Globus pallidus (tissue), 1 donor: ENCODE data around the gene CPNE1.

Source experiments
- DNase-seq: peaks from one replicate; pipeline ENCODE4 v3.0.0-alpha.2; 2015; ENCODE audit warnings: low spot score

CPNE1 gene

GRCh38 chr20:35653893-35654292, 10.8 kb downstream of the CPNE1 start:
- no peak for DNase-seq

DNA sequence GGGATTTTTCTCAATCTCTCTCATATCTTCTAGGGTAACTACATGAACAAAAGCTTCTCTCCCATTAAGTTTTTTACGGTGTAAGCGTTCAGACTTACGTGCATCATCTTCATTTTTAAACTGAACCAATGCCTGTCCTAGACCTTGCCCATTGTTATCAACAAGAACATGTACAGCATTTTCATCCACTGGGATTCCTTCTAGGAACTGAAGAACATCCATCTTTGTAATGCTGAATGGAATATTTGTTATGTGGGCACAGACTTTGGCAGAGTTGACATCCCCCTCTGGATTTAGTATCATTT, 11.3 kb downstream of the CPNE1 start:
- no peak for DNase-seq

GRCh38 chr20:35652641-35653429, 11.9 kb downstream of the CPNE1 start:
- DNase-seq = no peak

DNA sequence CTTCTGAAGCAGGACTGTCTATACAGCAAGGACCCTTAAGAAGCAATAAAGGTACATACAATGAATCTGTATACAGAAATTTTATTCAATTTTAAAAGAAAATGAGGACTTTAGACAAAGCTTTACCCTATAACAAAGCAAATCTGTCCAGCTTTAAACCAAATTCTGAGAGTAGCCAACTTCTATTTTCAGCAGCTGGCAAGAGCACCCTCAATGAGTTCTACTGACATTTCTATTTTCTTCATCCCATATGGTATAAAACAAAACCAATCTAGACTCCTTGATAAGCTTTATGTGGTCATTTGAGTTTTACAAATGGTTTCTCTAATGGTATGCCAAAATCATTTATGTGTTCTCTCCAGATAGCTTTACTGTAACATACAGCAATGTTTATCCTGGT, 12.7 kb downstream of the CPNE1 start:
- no peak for DNase-seq

GRCh38 chr20:35650632-35651031, 14.1 kb downstream of the CPNE1 start:
- no peak for DNase-seq

- DNase-seq = peak; percentile 16
Measured at GRCh38 chr20:35648836-35649235, 15.9 kb downstream of the CPNE1 start.

GRCh38 chr20:35644806-35645205, 19.9 kb downstream of the CPNE1 start:
- DNase-seq = no peak

- DNase-seq = no peak
Measured at GRCh38 chr20:35643045-35643444, 21.7 kb downstream of the CPNE1 start.

DNA sequence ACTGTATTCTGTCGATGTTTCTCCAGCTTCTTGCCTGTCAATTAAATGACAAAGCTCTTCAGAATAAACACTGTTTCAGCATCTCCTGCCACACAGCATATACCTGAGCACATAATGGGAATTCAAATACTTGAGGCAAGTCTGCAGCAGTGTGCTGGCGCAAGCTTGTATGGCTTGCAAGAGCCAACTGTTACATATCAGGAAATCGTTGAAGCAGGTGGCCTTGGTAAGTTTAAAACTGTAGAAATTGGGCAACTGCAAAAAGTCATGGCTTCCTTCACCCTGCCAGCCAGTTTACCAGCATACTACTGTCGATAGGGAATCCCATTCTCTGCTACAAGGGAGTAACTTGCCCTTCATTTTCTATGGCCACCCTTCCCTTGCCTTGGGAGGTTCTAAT, 23.0 kb downstream of the CPNE1 start:
- DNase-seq = no peak

GRCh38 chr20:35640724-35641123, 24.0 kb downstream of the CPNE1 start:
- DNase-seq = no peak

- no peak for DNase-seq
Measured at GRCh38 chr20:35638751-35639150, 25.9 kb downstream of the CPNE1 start.

- DNase-seq = no peak
Measured at GRCh38 chr20:35637276-35637675, 27.4 kb downstream of the CPNE1 start.

GRCh38 chr20:35636095-35636494, 28.6 kb downstream of the CPNE1 start:
- DNase-seq = no peak

DNA sequence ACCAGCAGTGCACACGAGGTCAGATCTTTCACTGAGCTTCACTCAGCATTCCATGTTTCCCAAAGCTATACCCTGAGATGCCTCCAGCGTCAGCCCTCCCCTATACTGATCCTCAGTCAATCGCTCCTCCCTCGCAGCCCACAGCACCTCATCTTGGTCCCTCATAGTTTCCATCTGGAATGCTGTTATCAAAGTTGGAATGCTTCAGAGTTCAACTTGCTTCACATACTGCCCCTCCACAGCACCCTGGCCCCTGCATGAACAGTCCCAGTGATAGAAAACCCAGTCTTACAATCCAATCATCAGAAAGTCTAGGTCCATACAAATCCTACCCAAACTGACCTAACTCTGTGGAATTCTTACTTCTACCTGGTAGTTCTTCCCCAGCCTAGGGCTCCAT, 29.0 kb downstream of the CPNE1 start:
- no peak for DNase-seq

- no peak for DNase-seq
Measured at GRCh38 chr20:35632539-35633115, 32.1 kb downstream of the CPNE1 start.

DNA sequence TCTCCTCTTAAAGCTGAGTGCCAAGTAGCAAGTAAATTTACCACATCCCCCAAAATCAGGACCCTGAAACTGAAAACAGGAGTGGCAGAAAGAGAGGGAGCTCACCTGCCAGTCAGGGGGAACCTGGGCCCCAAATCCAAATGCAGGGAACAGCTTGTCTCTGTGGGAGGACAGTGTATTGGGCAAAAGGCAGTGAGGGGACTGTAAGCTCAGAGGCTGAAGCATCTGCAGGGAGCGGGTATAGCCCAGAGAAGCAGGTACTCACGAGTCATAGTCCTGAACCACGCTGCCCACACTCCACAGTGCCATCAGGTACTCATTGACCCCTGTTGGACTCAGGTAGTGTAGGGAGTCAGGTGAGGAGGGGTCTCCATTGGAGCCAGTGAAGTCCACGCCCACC, 34.1 kb downstream of the CPNE1 start:
- DNase-seq = no peak

DNA sequence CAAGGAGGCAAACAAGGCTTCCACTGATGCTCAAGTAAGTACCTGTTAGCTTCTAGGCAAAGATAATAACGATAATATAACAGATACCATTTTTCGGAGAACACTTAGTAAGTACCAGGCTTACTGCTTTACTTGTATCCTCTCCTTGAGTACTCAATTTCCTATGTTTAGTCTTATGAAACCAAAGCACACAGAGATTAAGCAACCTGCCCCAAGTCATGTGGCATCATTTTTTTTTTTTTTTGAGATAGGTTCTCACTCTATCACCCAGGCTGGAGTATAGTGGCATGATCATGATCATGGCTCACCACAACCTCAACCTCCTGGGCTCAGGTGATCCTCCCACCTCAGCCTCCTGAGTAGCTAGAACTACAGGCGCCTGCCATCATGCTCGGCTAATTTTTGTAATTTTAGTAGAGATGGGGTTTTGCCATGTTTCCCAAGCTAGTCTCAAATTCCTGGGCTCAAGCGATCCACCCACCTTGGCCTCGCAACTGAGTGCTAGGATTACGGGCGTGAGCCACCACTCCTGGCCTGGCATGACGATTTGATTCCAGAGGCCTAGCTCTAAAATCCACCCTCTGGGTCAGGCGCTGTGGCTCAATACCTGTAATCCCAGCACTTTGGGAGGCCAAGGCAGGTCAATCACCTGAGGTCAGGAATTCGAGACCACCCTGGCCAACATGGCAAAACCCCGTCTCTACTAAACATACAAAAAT, 35.1 kb downstream of the CPNE1 start:
- no peak for DNase-seq

GRCh38 chr20:35627121-35627520, 37.6 kb downstream of the CPNE1 start:
- no peak for DNase-seq

GRCh38 chr20:35626386-35627001, 38.2 kb downstream of the CPNE1 start:
- no peak for DNase-seq

- no peak for DNase-seq
Measured at GRCh38 chr20:35625584-35626385, 38.9 kb downstream of the CPNE1 start.

- DNase-seq = no peak
Measured at GRCh38 chr20:35621560-35621946, 43.1 kb downstream of the CPNE1 start.
